ENCODE measurements around the gene WRAP73.

- TF ChIP-seq, protein P1, sequence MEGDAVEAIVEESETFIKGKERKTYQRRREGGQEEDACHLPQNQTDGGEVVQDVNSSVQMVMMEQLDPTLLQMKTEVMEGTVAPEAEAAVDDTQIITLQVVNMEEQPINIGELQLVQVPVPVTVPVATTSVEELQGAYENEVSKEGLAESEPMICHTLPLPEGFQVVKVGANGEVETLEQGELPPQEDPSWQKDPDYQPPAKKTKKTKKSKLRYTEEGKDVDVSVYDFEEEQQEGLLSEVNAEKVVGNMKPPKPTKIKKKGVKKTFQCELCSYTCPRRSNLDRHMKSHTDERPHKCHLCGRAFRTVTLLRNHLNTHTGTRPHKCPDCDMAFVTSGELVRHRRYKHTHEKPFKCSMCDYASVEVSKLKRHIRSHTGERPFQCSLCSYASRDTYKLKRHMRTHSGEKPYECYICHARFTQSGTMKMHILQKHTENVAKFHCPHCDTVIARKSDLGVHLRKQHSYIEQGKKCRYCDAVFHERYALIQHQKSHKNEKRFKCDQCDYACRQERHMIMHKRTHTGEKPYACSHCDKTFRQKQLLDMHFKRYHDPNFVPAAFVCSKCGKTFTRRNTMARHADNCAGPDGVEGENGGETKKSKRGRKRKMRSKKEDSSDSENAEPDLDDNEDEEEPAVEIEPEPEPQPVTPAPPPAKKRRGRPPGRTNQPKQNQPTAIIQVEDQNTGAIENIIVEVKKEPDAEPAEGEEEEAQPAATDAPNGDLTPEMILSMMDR (IDR thresholded peaks at IDR 0.05), result no peak
- TF ChIP-seq POLR2AphosphoS5 (IDR thresholded peaks at IDR 0.05), result no peak
- no peak for TF ChIP-seq POLR2A (IDR thresholded peaks at IDR 0.05)
Observed at GRCh38 chr1:3630914-3631313, 19.0 kb downstream of the WRAP73 start.
